ENCODE measurements around the gene NHLH1.

NHLH1 gene

GRCh38 chr1:160367934-160368923 lies 1.4 kb downstream of the NHLH1 start:
- H3K4me1 ChIP-seq (ENCODE audit: control insufficient read depth, insufficient read depth, low read length, poor library complexity, severe bottlenecking): no peaks in the 10 kb centered on the region
- H3K36me3 ChIP-seq (ENCODE audit: control insufficient read depth, insufficient read depth, low read length): no peaks in the 10 kb centered on the region
- no peak overlapping the region for H3K4me3 ChIP-seq (ENCODE audit: extremely low read depth, insufficient read depth, low read length, poor library complexity, severe bottlenecking)
- no peak overlapping the region for H3K27ac ChIP-seq (ENCODE audit: low read depth, low read length, severe bottlenecking)
- 89% methylated on average over 3 of the region's 4 CpGs; no CpG with 5 or more reads in 1 of the 2 experiments for WGBS, 2 experiments (ENCODE audit: insufficient coverage in 2 of 2)
- no peaks in the 10 kb centered on the region for H3K9me3 ChIP-seq (ENCODE audit: control insufficient read depth, low read length)

- H3K9me3 ChIP-seq (ENCODE audit: control insufficient read depth, low read length): no peaks in the 10 kb centered on the region
- H3K27ac ChIP-seq (ENCODE audit: low read depth, low read length, severe bottlenecking): no peak overlapping the region
- no peaks in the 10 kb centered on the region for H3K36me3 ChIP-seq (ENCODE audit: control insufficient read depth, insufficient read depth, low read length)
- no CpG with 5 or more reads among the region's 1 CpG for WGBS, 2 experiments (ENCODE audit: insufficient coverage in 2 of 2)
- no peak overlapping the region for H3K4me3 ChIP-seq (ENCODE audit: extremely low read depth, insufficient read depth, low read length, poor library complexity, severe bottlenecking)
- no peaks in the 10 kb centered on the region for H3K4me1 ChIP-seq (ENCODE audit: control insufficient read depth, insufficient read depth, low read length, poor library complexity, severe bottlenecking)
Measured at GRCh38 chr1:160369087-160369486, 2.2 kb downstream of the NHLH1 start.

GRCh38 chr1:160370561-160371345 lies 3.9 kb downstream of the NHLH1 start:
- Histone ChIP-seq H3K9me3 (ENCODE audit: control insufficient read depth, low read length) (no peaks in the 10 kb centered on the region), H3K4me1 (ENCODE audit: control insufficient read depth, insufficient read depth, low read length, poor library complexity, severe bottlenecking) (peaks cover 11% of the 10 kb centered on the region), H3K36me3 (ENCODE audit: control insufficient read depth, insufficient read depth, low read length) (no peaks in the 10 kb centered on the region), H3K27ac (ENCODE audit: low read depth, low read length, severe bottlenecking) (no peak overlapping the region), H3K4me3 (ENCODE audit: extremely low read depth, insufficient read depth, low read length, poor library complexity, severe bottlenecking) (no peak overlapping the region)
- WGBS, 2 experiments (ENCODE audit: insufficient coverage in 2 of 2): 92 to 93% methylated on average over 36 to 38 of the region's 42 CpGs

GRCh38 chr1:160371346-160371631 lies 4.4 kb downstream of the NHLH1 start:
- no peak overlapping the region for H3K27ac ChIP-seq (ENCODE audit: low read depth, low read length, severe bottlenecking)

GRCh38 chr1:160371756-160372155 lies 4.9 kb downstream of the NHLH1 start:
- no peaks in the 10 kb centered on the region for H3K9me3 ChIP-seq (ENCODE audit: control insufficient read depth, low read length)
- H3K36me3 ChIP-seq (ENCODE audit: control insufficient read depth, insufficient read depth, low read length): no peaks in the 10 kb centered on the region
- WGBS, 2 experiments (ENCODE audit: insufficient coverage in 2 of 2): 94 to 100% methylated on average over 3 to 4 of the region's 4 CpGs
- peaks cover 18% of the 10 kb centered on the region for H3K4me1 ChIP-seq (ENCODE audit: control insufficient read depth, insufficient read depth, low read length, poor library complexity, severe bottlenecking)
- no peak overlapping the region for H3K4me3 ChIP-seq (ENCODE audit: extremely low read depth, insufficient read depth, low read length, poor library complexity, severe bottlenecking)
- no peak overlapping the region for H3K27ac ChIP-seq (ENCODE audit: low read depth, low read length, severe bottlenecking)

More at GRCh38 chr1:160371346-160371631, 4.4 kb downstream of the NHLH1 start:
- H3K36me3 ChIP-seq (ENCODE audit: control insufficient read depth, insufficient read depth, low read length): no peaks in the 10 kb centered on the region
- peaks cover 16% of the 10 kb centered on the region for H3K4me1 ChIP-seq (ENCODE audit: control insufficient read depth, insufficient read depth, low read length, poor library complexity, severe bottlenecking)
- H3K9me3 ChIP-seq (ENCODE audit: control insufficient read depth, low read length): no peaks in the 10 kb centered on the region
- H3K4me3 ChIP-seq (ENCODE audit: extremely low read depth, insufficient read depth, low read length, poor library complexity, severe bottlenecking): no peak overlapping the region

GRCh38 chr1:160373696-160374095 lies 6.8 kb downstream of the NHLH1 start:
- Histone ChIP-seq H3K4me1 (ENCODE audit: control insufficient read depth, insufficient read depth, low read length, poor library complexity, severe bottlenecking) (peaks cover 18% of the 10 kb centered on the region), H3K27ac (ENCODE audit: low read depth, low read length, severe bottlenecking) (no peak overlapping the region), H3K9me3 (ENCODE audit: control insufficient read depth, low read length) (no peaks in the 10 kb centered on the region), H3K4me3 (ENCODE audit: extremely low read depth, insufficient read depth, low read length, poor library complexity, severe bottlenecking) (no peak overlapping the region), H3K36me3 (ENCODE audit: control insufficient read depth, insufficient read depth, low read length) (no peaks in the 10 kb centered on the region)
- 84 to 92% methylated on average over 4 of the region's 4 CpGs for WGBS, 2 experiments (ENCODE audit: insufficient coverage in 2 of 2)

DNA sequence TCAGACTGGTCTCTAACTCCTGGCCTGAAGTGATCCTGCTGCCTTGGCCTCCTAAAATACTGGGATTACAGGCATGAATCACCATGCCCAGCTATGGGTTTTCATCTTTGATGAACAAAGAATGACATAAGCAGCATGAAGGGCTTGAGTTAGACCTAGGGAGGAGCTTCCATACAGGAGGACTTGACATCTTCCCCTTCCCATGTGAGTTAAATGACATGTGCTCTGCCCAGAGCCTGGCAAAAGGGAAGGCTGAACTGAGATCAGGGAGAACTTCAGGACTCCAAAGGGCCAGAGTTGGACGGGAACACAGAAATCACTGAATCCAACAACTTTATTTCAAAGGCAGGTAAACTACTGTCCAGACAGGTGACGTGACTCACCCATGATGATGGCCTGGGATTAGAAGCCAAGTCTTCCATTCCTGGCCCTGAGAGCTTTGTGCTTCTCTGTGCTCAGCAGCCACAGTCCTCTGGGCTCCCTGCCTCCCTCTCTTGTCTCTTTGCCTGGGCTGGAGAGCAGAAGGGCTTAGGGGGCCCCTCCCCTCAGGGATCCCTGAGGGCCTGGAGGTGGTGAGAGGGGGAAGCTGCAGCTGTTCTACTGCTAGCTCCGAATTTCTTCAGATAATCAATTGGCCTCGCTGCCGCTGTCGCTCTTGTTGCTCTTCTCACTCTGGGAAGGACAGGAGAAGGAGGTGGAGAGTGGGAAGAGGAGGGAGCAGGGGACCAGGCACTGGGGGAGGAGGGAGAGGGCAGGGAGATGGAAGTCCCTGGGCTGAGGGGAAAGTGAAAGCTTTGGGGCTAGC lies 7.6 kb downstream of the NHLH1 start:
- Histone ChIP-seq H3K4me1 (ENCODE audit: control insufficient read depth, insufficient read depth, low read length, poor library complexity, severe bottlenecking) (peaks cover 18% of the 10 kb centered on the region), H3K27ac (ENCODE audit: low read depth, low read length, severe bottlenecking) (no peak overlapping the region), H3K4me3 (ENCODE audit: extremely low read depth, insufficient read depth, low read length, poor library complexity, severe bottlenecking) (no peak overlapping the region), H3K9me3 (ENCODE audit: control insufficient read depth, low read length) (no peaks in the 10 kb centered on the region), H3K36me3 (ENCODE audit: control insufficient read depth, insufficient read depth, low read length) (no peaks in the 10 kb centered on the region)
- WGBS, 2 experiments (ENCODE audit: insufficient coverage in 2 of 2): 40 to 81% methylated on average over 2 to 5 of the region's 6 CpGs

DNA sequence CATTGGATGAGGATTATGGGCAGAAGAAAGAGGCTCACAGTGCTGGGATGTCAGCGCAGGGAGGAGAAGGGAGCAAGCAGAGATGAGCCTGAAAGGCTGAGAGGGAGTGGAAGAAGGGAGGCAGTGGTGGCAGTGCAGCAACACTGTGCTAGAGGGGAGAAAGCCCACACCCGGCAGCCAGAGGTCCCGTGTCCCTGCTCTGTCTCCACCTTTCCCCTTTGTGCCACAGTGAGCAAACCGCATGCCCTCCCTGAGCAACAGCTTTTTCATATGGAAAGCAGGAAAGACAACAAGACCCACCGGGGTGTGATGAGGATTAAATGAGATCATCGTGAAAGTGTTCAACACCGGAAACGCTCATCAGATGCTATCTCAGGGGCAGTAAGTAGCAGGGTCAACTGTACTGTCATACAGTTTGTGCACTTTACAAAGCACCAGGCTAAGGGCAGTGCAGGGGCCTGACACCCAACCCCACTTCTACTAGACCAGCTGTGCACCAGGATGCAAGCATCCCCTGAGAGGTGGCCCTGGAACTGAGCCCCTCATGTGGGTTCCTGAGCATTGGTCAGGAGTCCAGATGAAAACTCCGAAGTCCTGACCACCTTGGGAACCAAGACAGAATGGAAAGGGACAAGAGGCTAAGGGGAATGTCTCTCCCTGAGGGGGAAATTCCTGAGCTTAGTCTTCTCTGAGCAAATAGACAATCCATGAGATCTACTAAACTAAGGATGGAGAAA lies 9.1 kb downstream of the NHLH1 start:
- Histone ChIP-seq H3K9me3 (ENCODE audit: control insufficient read depth, low read length) (no peaks in the 10 kb centered on the region), H3K27ac (ENCODE audit: low read depth, low read length, severe bottlenecking) (peak overlapping the region; percentile 66), H3K4me1 (ENCODE audit: control insufficient read depth, insufficient read depth, low read length, poor library complexity, severe bottlenecking) (peaks cover 18% of the 10 kb centered on the region), H3K4me3 (ENCODE audit: extremely low read depth, insufficient read depth, low read length, poor library complexity, severe bottlenecking) (no peak overlapping the region), H3K36me3 (ENCODE audit: control insufficient read depth, insufficient read depth, low read length) (no peaks in the 10 kb centered on the region)
- WGBS, 2 experiments (ENCODE audit: insufficient coverage in 2 of 2): 3 to 24% methylated on average over 7 to 8 of the region's 9 CpGs

DNA sequence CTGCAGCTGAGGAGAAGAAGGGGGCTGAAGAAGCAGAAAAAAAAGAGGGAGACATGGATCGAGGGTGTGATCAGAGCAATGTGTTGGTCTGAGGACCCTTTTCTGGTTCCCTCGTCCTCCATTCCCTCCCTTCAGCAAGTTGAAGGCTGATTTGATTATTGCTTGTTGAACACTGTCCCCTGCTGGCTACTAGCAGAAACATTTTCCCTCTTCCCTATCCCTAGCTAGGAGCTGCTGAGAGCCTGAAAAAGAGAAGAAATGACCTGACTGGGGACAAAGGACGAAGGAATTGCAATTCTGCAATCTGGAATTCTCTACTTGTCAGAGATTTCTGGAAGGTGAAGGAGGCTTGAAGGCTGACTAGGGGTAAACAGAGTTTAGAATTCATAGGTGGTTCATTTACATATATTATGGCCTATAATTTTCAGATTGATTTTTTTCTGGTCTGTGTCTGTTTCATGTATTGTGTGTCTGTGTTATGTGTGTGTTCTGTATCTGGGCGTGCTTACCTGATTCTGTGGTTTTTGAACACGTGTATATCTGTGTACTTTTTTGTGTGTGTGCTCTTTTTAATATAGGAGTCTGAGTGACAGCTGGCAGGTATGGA lies 9.8 kb downstream of the NHLH1 start:
- Histone ChIP-seq H3K9me3 (ENCODE audit: control insufficient read depth, low read length) (no peaks in the 10 kb centered on the region), H3K36me3 (ENCODE audit: control insufficient read depth, insufficient read depth, low read length) (no peaks in the 10 kb centered on the region), H3K27ac (ENCODE audit: low read depth, low read length, severe bottlenecking) (peak overlapping the region; percentile 63), H3K4me3 (ENCODE audit: extremely low read depth, insufficient read depth, low read length, poor library complexity, severe bottlenecking) (no peak overlapping the region), H3K4me1 (ENCODE audit: control insufficient read depth, insufficient read depth, low read length, poor library complexity, severe bottlenecking) (peaks cover 18% of the 10 kb centered on the region)
- 29 to 67% methylated on average over 1 to 4 of the region's 5 CpGs for WGBS, 2 experiments (ENCODE audit: insufficient coverage in 2 of 2)

All from mesodermal cell (in vitro differentiated cells).